HepG2 (cell line): Measurements from ENCODE around the gene UBE2E1. TPM values are rescaled to one million over a fixed set of nuclear protein-coding genes. Genes with fewer than 3 reads are reported as not detected.

Experiments
- ARID2 ChIP-seq: sonication (generic); formaldehyde crosslinking; IDR thresholded peaks from 2 replicates; pipeline ENCODE4 v1.8.1; 2022; ENCODE audit warnings: mild to moderate bottlenecking, missing genetic modification reagents, borderline replicate concordance
- CCAR2 ChIP-seq: fragments of 200-400 bp; formaldehyde crosslinking; optimal IDR thresholded peaks from 2 replicates; pipeline ENCODE3; 2018; ENCODE audit warnings: low read depth, mild to moderate bottlenecking, low read length, moderate library complexity
- GLMP ChIP-seq: sonication (generic); formaldehyde crosslinking; IDR thresholded peaks from 2 replicates; pipeline ENCODE4 v1.9.0; 2021; ENCODE audit warnings: missing genetic modification reagents, mild to moderate bottlenecking, borderline replicate concordance
- GTF2F1 ChIP-seq: fragments of 150-350 bp; IDR thresholded peaks from 2 replicates; pipeline ENCODE4 v1.6.1; 2014; ENCODE audit warnings: low read length
- HNRNPL ChIP-seq: fragments of 200-400 bp; formaldehyde crosslinking; IDR thresholded peaks from 2 replicates; pipeline ENCODE4 v1.6.1; 2017; ENCODE audit warnings: mild to moderate bottlenecking, low read depth, low read length
- MAZ ChIP-seq, 2 experiments: sonication (generic) in 1 of 2; formaldehyde crosslinking in 1 of 2; IDR thresholded peaks; 2 replicates each; pipeline versions ENCODE4 v1.5.0 to v1.6.1; 2012 to 2020; ENCODE audit warnings: low read depth in 2 of 2, mild to moderate bottlenecking in 2 of 2, borderline replicate concordance in 1 of 2, improper control_type of control experiment in 1 of 2, low read length in 1 of 2, missing genetic modification reagents in 1 of 2, moderate library complexity in 1 of 2
- MZF1 ChIP-seq: sonication (generic); formaldehyde crosslinking; IDR thresholded peaks from 2 replicates; pipeline ENCODE4 v1.8.1; 2023; ENCODE audit warnings: mild to moderate bottlenecking, missing genetic modification reagents, borderline replicate concordance
- NFIB ChIP-seq: sonication (generic); formaldehyde crosslinking; IDR thresholded peaks from 2 replicates; pipeline ENCODE4 v1.9.0; 2021; ENCODE audit warnings: missing genetic modification reagents, mild to moderate bottlenecking, borderline replicate concordance
- RBM22 ChIP-seq: fragments of 200-400 bp; formaldehyde crosslinking; optimal IDR thresholded peaks from 2 replicates; pipeline ENCODE3; 2017; ENCODE audit warnings: mild to moderate bottlenecking, low read length, moderate library complexity
- SMAD9 ChIP-seq: sonication (generic); formaldehyde crosslinking; IDR thresholded peaks from 2 replicates; pipeline ENCODE4 v1.5.1; 2020; ENCODE audit warnings: mild to moderate bottlenecking, missing genetic modification reagents
- ZBTB3 ChIP-seq: sonication (generic); formaldehyde crosslinking; IDR thresholded peaks from 2 replicates; pipeline ENCODE4 v1.4.0; 2020; ENCODE audit warnings: low read depth, mild to moderate bottlenecking, moderate library complexity, missing genetic modification reagents, borderline replicate concordance
- ZBTB43 ChIP-seq: sonication (generic); formaldehyde crosslinking; conservative IDR thresholded peaks from 2 replicates; pipeline ENCODE4 v1.4.0; 2020; ENCODE audit warnings: missing genetic modification reagents
- ZFP37 ChIP-seq: sonication (generic); formaldehyde crosslinking; IDR thresholded peaks from 2 replicates; pipeline ENCODE4 v1.4.0; 2020; ENCODE audit warnings: missing genetic modification reagents, borderline replicate concordance
- ZMYM3 ChIP-seq: sonication (generic); formaldehyde crosslinking; IDR thresholded peaks from 2 replicates; pipeline ENCODE4 v1.5.1; 2020; ENCODE audit warnings: mild to moderate bottlenecking, missing genetic modification reagents
- ZNF18 ChIP-seq: sonication (generic); formaldehyde crosslinking; IDR thresholded peaks from 2 replicates; pipeline ENCODE4 v1.8.0; 2022; ENCODE audit warnings: mild to moderate bottlenecking, missing genetic modification reagents; ENCODE audit not compliant: insufficient replicate concordance
- ZNF274 ChIP-seq: sonication (generic); formaldehyde crosslinking; IDR thresholded peaks from 2 replicates; pipeline ENCODE4 v1.5.1; 2020; ENCODE audit warnings: mild to moderate bottlenecking, missing genetic modification reagents
- ZNF280D ChIP-seq: sonication (generic); formaldehyde crosslinking; IDR thresholded peaks from 2 replicates; pipeline ENCODE4 v1.5.1; 2020; ENCODE audit warnings: mild to moderate bottlenecking, missing genetic modification reagents
- ZNF431 ChIP-seq: sonication (generic); formaldehyde crosslinking; IDR thresholded peaks from 2 replicates; pipeline ENCODE4 v1.9.0; 2022; ENCODE audit warnings: missing genetic modification reagents, low read depth, mild to moderate bottlenecking, borderline replicate concordance
- ZNF724P ChIP-seq: sonication (generic); formaldehyde crosslinking; IDR thresholded peaks from 2 replicates; pipeline ENCODE4 v1.8.0; 2022; ENCODE audit warnings: missing genetic modification reagents, borderline replicate concordance
- polyA plus RNA-seq, 8 experiments: library from polyadenylated mRNA; depleted of rRNA in 3 of 8; stranded (reverse) in 7 of 8; unstranded in 1 of 8; fragments of >200 nt; fragmentation: Illumina TruSeq in 4 of 8; extraction: Trizol in 4 of 8; gene quantifications; 2 replicates each; pipeline versions ENCODE4 v1.2.1 to v1.2.3, GENCODE V29; 2011 to 2016; ENCODE audit warnings: low read depth in 4 of 8, missing spikeins in 1 of 8, mixed read lengths in 1 of 8; ENCODE audit not compliant: insufficient read depth in 1 of 8
- total RNA-seq, 5 experiments: library from RNA; depleted of rRNA; stranded (reverse); fragments of >200 nt; fragmentation: Illumina TruSeq; extraction: Trizol; gene quantifications; 2 replicates each; pipeline ENCODE4 v1.2.3, GENCODE V29; 2016; ENCODE audit warnings: low read depth in 1 of 5

The UBE2E1 gene
- total and polyA plus RNA-seq, 2 of the 13 experiments (the other 11 are each of a cell fraction or from before 2014, with no cell fraction given) = 55.4 to 61.8 TPM

- TF ChIP-seq ARID2 = no peak
- peak; percentile 57; the same call in 1 of the 2 replicates for TF ChIP-seq HNRNPL
- no peak for TF ChIP-seq MAZ (IDR thresholded peaks at IDR 0.05; ENCODE audit: borderline replicate concordance, low read depth, low read length)
- peak; percentile 94 for TF ChIP-seq MAZ (CRISPR knock-in tag; IDR thresholded peaks at IDR 0.05; ENCODE audit: low read depth)
- TF ChIP-seq ZNF274 (CRISPR knock-in tag) = peak; percentile 95
- TF ChIP-seq RBM22 = peak; percentile 72
- no peak for TF ChIP-seq ZBTB43 (CRISPR knock-in tag)
- TF ChIP-seq ZNF724P = peak; percentile 92
- peak; percentile 45 for TF ChIP-seq ZNF18 (CRISPR knock-in tag)
- peak; percentile 84; the same call in 1 of the 2 replicates for TF ChIP-seq ZNF280D
- TF ChIP-seq ZBTB3 (CRISPR knock-in tag) = 0 out of 2 replicates have a peak, but pooled peaks have one; percentile 62
- 0 out of 2 replicates have a peak, but pooled peaks have one; percentile 71 for TF ChIP-seq MZF1 (CRISPR knock-in tag)
- peak; percentile 88 for TF ChIP-seq GTF2F1
- no peak for TF ChIP-seq CCAR2
- TF ChIP-seq SMAD9 (CRISPR knock-in tag) = no peak
- TF ChIP-seq GLMP (CRISPR knock-in tag) = no peak; the same call in 1 of the 2 replicates
- no peak for TF ChIP-seq ZMYM3
- TF ChIP-seq ZFP37 (CRISPR knock-in tag) = peak; percentile 49; the same call in 1 of the 2 replicates
- peak; percentile 78; the same call in 1 of the 2 replicates for TF ChIP-seq ZNF431 (CRISPR knock-in tag)
- no peak for TF ChIP-seq NFIB
Measured at GRCh38 chr3:23916886-23917678, 111.3 kb downstream of the UBE2E1 start, which contains the start of the genes NKIRAS1 and RPL15 (continued).
